Thyroid gland (tissue), 4 donors: ENCODE data around the gene SYNJ1.

Experiments used
- CTCF ChIP-seq, 6 experiments: fragments of 200-600 bp in 3 of 6; fragments of 450-650 bp in 3 of 6; sonication (generic) in 3 of 6; IDR thresholded peaks; one replicate each; pipeline ENCODE4 v1.5.1; 2016 to 2019; ENCODE audit warnings: antibody characterized with exemption in 6 of 6, mild to moderate bottlenecking in 2 of 6, inconsistent platforms in 1 of 6, moderate library complexity in 1 of 6
- POLR2A ChIP-seq, 2 donors: fragments of 450-650 bp; IDR thresholded peaks; one replicate each; pipeline ENCODE4 v1.6.1; 2017; ENCODE audit warnings: antibody characterized with exemption in 2 of 2, mild to moderate bottlenecking in 2 of 2, moderate library complexity in 1 of 2

- TF ChIP-seq CTCF (IDR thresholded peaks at IDR 0.05) (no peak), POLR2A (IDR thresholded peaks at IDR 0.05) (no peak)
Measured at GRCh38 chr21:32712043-32712442, 15.8 kb downstream of the SYNJ1 start.
